HG02973 (cell line): ENCODE results near the gene S100A11.

Source experiments
- ATAC-seq: cut with Tn5 transposase; IDR thresholded peaks from one replicate; pipeline ENCODE4 v1.9.1; 2021; ENCODE audit warnings: moderate library complexity; ENCODE audit not compliant: unreplicated experiment

S100A11 gene

GRCh38 chr1:152003846-152004442, 32.9 kb downstream of the S100A11 start:
- no peak for ATAC-seq

- no peak for ATAC-seq
Observed at GRCh38 chr1:152002960-152003359, 33.8 kb downstream of the S100A11 start.

GRCh38 chr1:152001631-152002584, 34.9 kb downstream of the S100A11 start:
- ATAC-seq: no peak

GRCh38 chr1:152000964-152001630, 35.7 kb downstream of the S100A11 start:
- no peak for ATAC-seq

GRCh38 chr1:151998611-151999362, 38.0 kb downstream of the S100A11 start:
- ATAC-seq: no peak

GRCh38 chr1:151997284-151997570, 39.6 kb downstream of the S100A11 start:
- ATAC-seq: no peak

GRCh38 chr1:151995774-151996173, 41.0 kb downstream of the S100A11 start:
- ATAC-seq: no peak

GRCh38 chr1:151994956-151995355, 41.8 kb downstream of the S100A11 start:
- ATAC-seq: no peak

- ATAC-seq: no peak
Observed at GRCh38 chr1:151993734-151994496, 42.9 kb downstream of the S100A11 start, which contains the start of gene S100A10. TSS of gene S100A10 (minus strand) at chr1:151993859. CDS start at chr1:151986230, 7,629 bp downstream.

- ATAC-seq: no peak
Observed at GRCh38 chr1:151993084-151993733, 43.6 kb downstream of the S100A11 start.

- no peak for ATAC-seq
Observed at GRCh38 chr1:151992303-151993083, 44.3 kb downstream of the S100A11 start.

- ATAC-seq: no peak
Observed at GRCh38 chr1:151991663-151992302, 45.0 kb downstream of the S100A11 start.

- no peak for ATAC-seq
Observed at GRCh38 chr1:151990856-151991198, 46.0 kb downstream of the S100A11 start.

- no peak for ATAC-seq
Observed at GRCh38 chr1:151990058-151990855, 46.5 kb downstream of the S100A11 start.

- ATAC-seq: no peak
Observed at GRCh38 chr1:151989211-151989862, 47.5 kb downstream of the S100A11 start.

- no peak for ATAC-seq
Observed at GRCh38 chr1:151988405-151988923, 48.3 kb downstream of the S100A11 start.
